DND-41 (cell line): Measurements from ENCODE around the gene SOX11.

Experiments
- ATAC-seq: fragments of 200-7000 bp; cut with Tn5 transposase; 3 replicates; pipeline ENCODE4 v1.9.1; 2021; ENCODE audit warnings: low read depth; ENCODE audit not compliant: insufficient read depth
- DNase-seq: peaks from one replicate; pipeline ENCODE4 v3.0.0-alpha.2; 2020
- H2AFZ ChIP-seq: 2 replicates; pipeline ENCODE4 v1.6.0; 2012; ENCODE audit warnings: low read depth, low read length
- H3K27ac ChIP-seq: 2 replicates; pipeline ENCODE4 v1.5.1; 2012; ENCODE audit warnings: low read length, inconsistent platforms
- H3K27me3 ChIP-seq: fragments of 200-600 bp; sonication (generic); 2 replicates; pipeline ENCODE4 v1.6.0; 2012; ENCODE audit warnings: low read length, mild to moderate bottlenecking, inconsistent platforms; ENCODE audit not compliant: insufficient read depth, poor library complexity
- H3K36me3 ChIP-seq: 2 replicates; pipeline ENCODE4 v1.5.1; 2012; ENCODE audit warnings: low read length, inconsistent platforms; ENCODE audit not compliant: insufficient read depth
- H3K4me1 ChIP-seq: 2 replicates; pipeline ENCODE4 v1.5.1; 2012; ENCODE audit warnings: mild to moderate bottlenecking, low read length; ENCODE audit not compliant: insufficient read depth
- H3K4me2 ChIP-seq: 2 replicates; pipeline ENCODE4 v1.6.0; 2012; ENCODE audit warnings: mild to moderate bottlenecking, moderate library complexity, low read length, inconsistent platforms; ENCODE audit not compliant: insufficient read depth
- H3K4me3 ChIP-seq, 2 experiments: fragments of 200-600 bp in 1 of 2; shearing (Covaris generic) in 1 of 2; 2 replicates each; pipeline ENCODE4 v1.5.1; 2012 to 2016; ENCODE audit warnings: inconsistent platforms in 2 of 2, low read length in 2 of 2, mild to moderate bottlenecking in 2 of 2, low read depth in 1 of 2, moderate library complexity in 1 of 2
- H3K79me2 ChIP-seq: 2 replicates; pipeline ENCODE4 v1.6.0; 2012; ENCODE audit warnings: low read length, inconsistent platforms; ENCODE audit not compliant: insufficient read depth
- H3K9ac ChIP-seq: 2 replicates; pipeline ENCODE4 v1.6.0; 2012; ENCODE audit warnings: low read depth, mild to moderate bottlenecking, inconsistent platforms, low read length, moderate library complexity
- H3K9me3 ChIP-seq: 2 replicates; pipeline ENCODE4 v1.5.1; 2012; ENCODE audit warnings: low read length, moderate library complexity, mild to moderate bottlenecking, inconsistent platforms; ENCODE audit not compliant: insufficient read depth, severe bottlenecking
- H4K20me1 ChIP-seq: 2 replicates; pipeline ENCODE4 v1.6.0; 2012; ENCODE audit warnings: low read length; ENCODE audit not compliant: insufficient read depth
- CTCF ChIP-seq: IDR thresholded peaks from 2 replicates; pipeline ENCODE4 v1.5.1; 2012; ENCODE audit warnings: borderline replicate concordance, low read length, moderate library complexity, mild to moderate bottlenecking; ENCODE audit not compliant: poor library complexity, severe bottlenecking; ENCODE audit errors: extremely low read depth
- EZH2 ChIP-seq: IDR thresholded peaks from 3 replicates; pipeline ENCODE4 v1.6.1; 2012; ENCODE audit warnings: borderline replicate concordance, low read depth, mild to moderate bottlenecking, moderate library complexity, low read length, inconsistent platforms; ENCODE audit not compliant: severe bottlenecking

Gene SOX11

GRCh38 chr2:5748946-5749345, 56.8 kb downstream of the SOX11 start:
- Histone ChIP-seq H2AFZ (no peak overlapping the region), H3K4me1 (no peaks in the 10 kb centered on the region), H3K79me2 (no peaks in the 10 kb centered on the region), H3K9ac (no peak overlapping the region), H3K27ac (no peak overlapping the region), H4K20me1 (no peaks in the 10 kb centered on the region), H3K4me3 (no peak overlapping the region), H3K27me3 (no peaks in the 10 kb centered on the region), H3K9me3 (no peaks in the 10 kb centered on the region), H3K36me3 (no peaks in the 10 kb centered on the region), H3K4me2 (no peak overlapping the region)
- ATAC-seq (no peak), DNase-seq (no peak)
- TF ChIP-seq CTCF (no peak), EZH2 (no peak)

GRCh38 chr2:5749347-5749746, 57.2 kb downstream of the SOX11 start:
- no peak overlapping the region for H3K27ac ChIP-seq
- H3K4me1 ChIP-seq: no peaks in the 10 kb centered on the region
- H4K20me1 ChIP-seq: no peaks in the 10 kb centered on the region
- no peaks in the 10 kb centered on the region for H3K9me3 ChIP-seq
- H3K27me3 ChIP-seq: no peaks in the 10 kb centered on the region
- ATAC-seq: no peak
- no peaks in the 10 kb centered on the region for H3K36me3 ChIP-seq
- H3K9ac ChIP-seq: no peak overlapping the region
- no peak overlapping the region for H3K4me2 ChIP-seq
- no peaks in the 10 kb centered on the region for H3K79me2 ChIP-seq
- no peak overlapping the region for H2AFZ ChIP-seq
- no peak for DNase-seq
- TF ChIP-seq EZH2 (no peak), CTCF (no peak)
- no peak overlapping the region for H3K4me3 ChIP-seq
